Endothelial cell of umbilical vein (primary cell): ENCODE results near the gene TMEM26.

Experiments used
- EZH2 ChIP-seq: IDR thresholded peaks from 2 replicates; pipeline ENCODE4 v1.6.1; 2012; ENCODE audit warnings: borderline replicate concordance, low read depth, mild to moderate bottlenecking, moderate library complexity, low read length, inconsistent platforms; ENCODE audit not compliant: severe bottlenecking
- POLR2AphosphoS5 ChIP-seq: IDR thresholded peaks from 2 replicates; pipeline ENCODE4 v1.6.1; 2012; ENCODE audit warnings: low read depth, mild to moderate bottlenecking, control low read depth, low read length, moderate library complexity; ENCODE audit not compliant: insufficient read depth
- TF ChIP-seq, protein P1 (sequence below), 2 donors: IDR thresholded peaks; 1 replicate in 1 of 2; 2 replicates in 1 of 2; pipeline ENCODE4 v1.5.1; 2011; ENCODE audit warnings: low read length in 2 of 2, mild to moderate bottlenecking in 2 of 2, moderate library complexity in 2 of 2, control low read depth in 1 of 2, inconsistent platforms in 1 of 2, low read depth in 1 of 2; ENCODE audit not compliant: insufficient read depth in 1 of 2; ENCODE audit errors: extremely low read depth in 1 of 2

DNA sequence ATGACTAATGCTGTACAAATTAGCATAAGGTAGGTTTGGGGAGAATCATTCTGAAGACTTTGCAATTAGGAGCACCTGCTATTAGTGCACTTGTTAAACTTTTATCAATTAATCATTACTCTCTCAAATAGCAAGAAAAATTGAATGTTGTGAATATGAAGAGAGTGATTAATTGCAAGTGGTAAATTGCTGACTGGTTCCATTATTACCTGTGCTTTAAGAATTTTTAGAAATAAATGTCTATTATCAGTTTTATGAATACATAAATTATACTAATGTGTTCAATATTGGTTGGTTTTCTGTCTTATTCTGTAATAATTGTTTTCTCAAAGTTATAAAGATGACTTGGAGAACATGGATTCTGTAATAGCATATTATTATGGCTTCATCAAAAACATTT, 47.3 kb upstream of the TMEM26 start:
- TF ChIP-seq, protein P1, sequence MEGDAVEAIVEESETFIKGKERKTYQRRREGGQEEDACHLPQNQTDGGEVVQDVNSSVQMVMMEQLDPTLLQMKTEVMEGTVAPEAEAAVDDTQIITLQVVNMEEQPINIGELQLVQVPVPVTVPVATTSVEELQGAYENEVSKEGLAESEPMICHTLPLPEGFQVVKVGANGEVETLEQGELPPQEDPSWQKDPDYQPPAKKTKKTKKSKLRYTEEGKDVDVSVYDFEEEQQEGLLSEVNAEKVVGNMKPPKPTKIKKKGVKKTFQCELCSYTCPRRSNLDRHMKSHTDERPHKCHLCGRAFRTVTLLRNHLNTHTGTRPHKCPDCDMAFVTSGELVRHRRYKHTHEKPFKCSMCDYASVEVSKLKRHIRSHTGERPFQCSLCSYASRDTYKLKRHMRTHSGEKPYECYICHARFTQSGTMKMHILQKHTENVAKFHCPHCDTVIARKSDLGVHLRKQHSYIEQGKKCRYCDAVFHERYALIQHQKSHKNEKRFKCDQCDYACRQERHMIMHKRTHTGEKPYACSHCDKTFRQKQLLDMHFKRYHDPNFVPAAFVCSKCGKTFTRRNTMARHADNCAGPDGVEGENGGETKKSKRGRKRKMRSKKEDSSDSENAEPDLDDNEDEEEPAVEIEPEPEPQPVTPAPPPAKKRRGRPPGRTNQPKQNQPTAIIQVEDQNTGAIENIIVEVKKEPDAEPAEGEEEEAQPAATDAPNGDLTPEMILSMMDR (IDR thresholded peaks at IDR 0.05; ENCODE audit: extremely low read depth in 1 of 2, insufficient read depth in 1 of 2, low read depth in 1 of 2, low read length in 2 of 2): no peak
- no peak for TF ChIP-seq EZH2
- no peak for TF ChIP-seq POLR2AphosphoS5
